ENCODE measurements around the gene CYB561.

GRCh38 chr17:63399856-63400255, 46.2 kb downstream of the CYB561 start:
- no peak for TF ChIP-seq POLR2A (IDR thresholded peaks at IDR 0.05)
- no peak for TF ChIP-seq CTCF (IDR thresholded peaks at IDR 0.05)
